CMK (cell line): ENCODE data around the gene TMEM198.

ENCODE experiments used
- DNase-seq: peaks from one replicate; pipeline ENCODE4 v3.0.0-alpha.2; 2010; ENCODE audit warnings: low read depth

TMEM198 gene

GRCh38 chr2:219562049-219563020, 18.5 kb downstream of the TMEM198 start:
- no peak for DNase-seq

DNA sequence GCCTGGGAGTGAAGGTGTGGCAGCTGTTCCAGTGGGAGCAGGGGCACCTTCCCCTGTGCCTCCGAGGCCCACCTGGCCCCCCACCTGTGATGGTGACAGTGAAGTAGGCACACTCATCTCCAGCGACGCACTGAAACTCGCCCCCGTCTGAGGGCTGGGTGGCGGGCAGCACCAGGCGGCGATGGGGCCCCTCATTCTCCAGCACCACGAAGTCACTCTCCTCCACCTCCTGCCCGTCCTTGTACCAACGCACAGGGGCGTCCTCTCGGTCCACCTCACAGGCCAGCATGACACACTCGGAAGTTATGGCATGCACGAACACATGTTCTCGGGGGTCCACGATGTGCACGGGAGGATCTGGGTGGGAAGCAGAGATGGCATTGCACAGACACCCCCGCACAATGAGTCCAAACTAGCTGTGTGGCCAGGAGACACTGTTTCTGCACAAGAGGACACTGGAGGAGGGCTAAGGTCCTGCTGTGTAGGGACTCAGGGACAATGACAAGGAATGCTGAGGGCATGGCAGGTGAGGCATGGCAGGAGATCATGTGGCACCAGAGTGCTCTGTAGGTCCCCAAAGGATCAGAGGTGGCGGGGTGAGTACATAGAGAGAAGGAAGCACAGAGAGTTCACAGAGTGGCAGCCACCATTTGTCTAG, 19.6 kb downstream of the TMEM198 start:
- no peak for DNase-seq

DNA sequence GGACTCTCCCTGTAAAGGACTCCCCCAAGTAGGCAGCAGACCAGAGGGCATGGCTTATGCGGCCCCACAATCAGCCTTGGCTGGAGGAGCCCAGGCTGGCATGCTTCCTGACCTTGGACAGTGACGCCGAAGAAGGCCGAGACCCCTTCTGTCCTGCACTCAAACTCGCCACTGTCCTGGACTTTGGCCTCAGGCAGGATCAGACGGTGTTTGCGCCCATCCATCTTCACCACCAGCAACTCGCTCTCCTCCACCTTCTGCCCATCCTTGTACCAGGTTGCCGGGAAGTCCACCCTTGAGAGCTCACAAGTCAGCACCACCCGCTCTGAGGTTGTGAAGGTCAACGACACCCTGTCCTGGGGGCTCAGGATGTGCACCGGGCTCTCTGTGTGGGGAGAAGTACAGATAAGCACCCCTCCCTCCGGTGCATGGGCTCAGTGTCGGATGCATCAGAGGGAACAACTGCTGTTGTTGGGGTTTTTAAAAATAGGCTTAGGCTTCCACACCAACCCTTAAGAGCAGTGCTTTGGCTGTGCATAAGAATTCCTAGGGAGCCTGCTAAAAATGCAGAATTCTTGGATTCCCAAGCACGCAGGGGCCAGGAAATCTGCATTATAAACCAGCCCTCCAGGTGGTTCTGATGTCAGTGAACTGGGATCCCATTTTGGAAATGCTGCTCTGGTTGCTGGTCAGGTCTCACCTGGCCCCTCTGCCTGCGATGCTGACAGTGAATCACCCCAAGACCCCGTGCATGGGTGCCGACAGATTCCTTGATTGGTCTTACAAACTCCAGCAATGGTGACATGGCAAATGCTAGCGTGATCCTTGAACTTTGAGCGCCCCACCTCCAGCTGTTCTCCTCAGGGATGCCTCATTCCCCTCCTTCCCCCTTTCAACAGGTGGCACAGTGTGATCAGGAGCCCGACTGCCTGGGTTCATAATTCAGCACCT, 21.6 kb downstream of the TMEM198 start:
- DNase-seq: no peak

- DNase-seq: no peak
These were observed 22.8 kb downstream of the TMEM198 start for GRCh38 chr2:219566640-219567039.

- no peak for DNase-seq
These were observed 23.3 kb downstream of the TMEM198 start for GRCh38 chr2:219567131-219567530.

DNA sequence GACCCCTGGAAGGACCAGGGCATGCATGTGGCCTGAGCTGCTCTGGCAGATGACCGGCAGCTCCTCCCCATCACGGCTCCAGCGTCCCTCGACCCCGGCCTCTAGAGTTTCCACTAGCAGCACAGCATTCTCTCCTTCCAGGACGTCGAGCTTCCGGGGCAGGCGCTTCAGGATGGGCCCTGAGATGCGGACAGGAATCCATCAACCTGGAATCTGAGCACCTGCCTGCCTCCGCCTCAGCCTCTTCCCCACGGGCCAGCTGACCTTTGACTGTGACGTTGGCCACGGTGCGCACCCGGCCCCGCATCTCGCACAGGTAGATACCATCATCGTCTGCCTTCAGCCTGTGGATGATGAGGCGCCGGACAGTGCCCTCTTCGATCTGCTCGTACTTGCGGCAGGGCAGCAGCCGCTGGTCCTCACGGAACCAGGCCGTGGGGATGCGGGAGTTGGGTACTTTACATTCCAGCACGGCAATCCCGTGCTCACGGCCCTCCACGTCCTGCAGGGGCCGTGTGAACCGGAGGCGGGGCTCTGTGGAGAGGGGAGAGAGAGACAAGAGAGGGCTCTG, 24.0 kb downstream of the TMEM198 start:
- DNase-seq: no peak

DNA sequence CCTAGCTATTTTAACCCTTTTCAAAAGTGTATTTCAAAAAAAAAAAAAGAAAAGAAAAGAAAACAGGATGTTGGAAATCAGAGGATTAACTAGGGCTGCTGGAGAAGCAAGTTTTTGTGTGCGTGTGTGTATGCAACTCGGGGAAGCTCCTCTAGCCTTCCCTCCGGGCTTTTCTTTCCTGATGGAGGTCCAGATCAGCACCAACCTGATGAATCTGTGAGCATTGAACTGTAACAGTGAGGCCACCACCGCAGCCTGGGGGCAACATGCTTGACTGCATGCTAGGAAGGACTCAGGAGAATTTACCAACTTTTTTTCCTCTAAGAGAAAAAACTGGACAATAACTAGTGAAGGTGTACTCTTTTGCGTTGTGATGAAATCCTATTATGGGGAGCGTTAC, 25.2 kb downstream of the TMEM198 start:
- no peak for DNase-seq

DNA sequence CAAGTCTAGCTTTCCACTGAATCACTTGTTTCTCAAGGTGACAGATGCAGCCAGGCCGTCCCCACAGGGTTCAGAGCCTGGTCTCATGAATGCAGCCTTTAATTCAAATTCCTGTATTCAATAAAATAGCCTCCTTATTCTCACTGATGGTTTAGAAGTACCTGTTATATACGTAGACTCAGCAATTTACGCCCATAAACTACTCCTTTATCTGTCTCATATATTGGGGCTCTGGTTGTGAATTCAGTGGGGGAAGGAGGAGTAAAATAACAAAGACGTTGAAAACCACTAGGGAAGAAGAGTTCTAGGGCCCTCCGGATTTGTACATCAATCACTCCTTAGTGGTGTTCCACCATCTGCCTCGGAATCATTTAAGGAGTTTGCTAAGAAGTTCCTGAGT, 25.8 kb downstream of the TMEM198 start:
- no peak for DNase-seq

DNA sequence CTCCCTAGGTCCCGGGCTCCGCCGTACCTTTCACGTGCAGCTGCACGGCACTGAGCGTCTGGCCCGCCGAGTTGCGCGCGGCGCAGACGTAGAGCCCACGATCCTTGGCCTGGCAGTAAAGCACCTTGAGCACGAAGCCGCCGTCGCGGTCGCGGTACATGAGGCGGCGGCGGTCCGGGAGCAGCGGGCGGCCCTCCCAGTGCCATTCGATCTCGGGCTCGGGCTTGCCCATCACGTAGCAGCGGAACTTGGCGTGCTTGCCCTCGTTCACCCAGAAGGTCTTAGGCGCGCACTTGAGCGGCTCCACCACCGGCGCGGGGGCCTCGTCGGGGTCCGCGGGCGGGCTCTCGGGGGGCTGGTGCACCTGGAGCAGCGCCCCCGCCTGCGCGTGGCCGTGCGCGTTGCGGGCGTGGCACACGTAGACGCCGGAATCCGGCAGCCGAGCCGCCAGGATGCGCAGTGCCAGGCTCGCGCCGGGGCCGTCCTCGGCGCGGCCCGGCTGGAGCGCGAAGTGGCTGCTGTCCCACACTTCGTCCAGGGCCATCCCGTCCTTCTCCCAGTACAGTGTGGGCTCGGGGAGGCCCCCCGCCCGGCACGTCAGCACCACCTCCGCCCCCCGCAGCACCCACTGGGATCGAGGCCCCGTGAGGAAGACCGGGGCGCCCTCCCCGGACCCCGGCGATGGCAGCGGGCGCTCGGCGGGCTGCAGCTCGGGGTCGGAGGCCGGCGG, 26.5 kb downstream of the TMEM198 start:
- DNase-seq: no peak

- no peak for DNase-seq
These were observed 27.1 kb downstream of the TMEM198 start for GRCh38 chr2:219570924-219571310.

GRCh38 chr2:219571311-219572236, 27.7 kb downstream of the TMEM198 start, which contains the start of gene OBSL1:
Gene OBSL1, minus strand, starts transcription at chr2:219571539. Its CDS starts 307 bp downstream, at chr2:219571232.
- peak; percentile 91 for DNase-seq

DNA sequence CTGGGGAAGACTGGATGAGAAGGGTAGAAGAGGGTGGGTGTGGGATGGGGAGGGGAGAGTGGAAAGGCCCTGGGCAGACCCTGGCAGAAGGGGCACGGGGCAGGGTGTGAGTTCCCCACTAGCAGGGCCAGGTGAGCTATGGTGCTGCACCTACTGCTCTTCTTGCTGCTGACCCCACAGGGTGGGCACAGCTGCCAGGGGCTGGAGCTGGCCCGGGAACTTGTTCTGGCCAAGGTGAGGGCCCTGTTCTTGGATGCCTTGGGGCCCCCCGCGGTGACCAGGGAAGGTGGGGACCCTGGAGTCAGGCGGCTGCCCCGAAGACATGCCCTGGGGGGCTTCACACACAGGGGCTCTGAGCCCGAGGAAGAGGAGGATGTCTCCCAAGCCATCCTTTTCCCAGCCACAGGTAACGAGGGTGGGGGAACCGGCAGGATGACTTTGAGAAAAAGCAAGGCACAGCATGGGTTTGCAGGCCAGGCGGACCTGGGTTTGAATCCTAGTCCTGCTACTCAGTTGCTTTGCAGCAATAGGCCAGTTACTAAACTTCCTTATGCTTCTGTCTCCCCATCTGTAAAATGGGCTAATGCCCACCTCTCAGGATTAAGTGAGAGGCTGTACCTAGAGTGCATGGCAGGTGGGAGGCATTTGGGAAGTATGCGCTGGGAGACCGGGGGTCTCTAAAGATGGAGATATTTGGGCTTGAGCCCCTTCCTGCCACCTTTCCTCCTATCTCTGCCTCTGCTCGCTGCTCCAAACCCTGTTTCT, 28.6 kb downstream of the TMEM198 start, which contains the start of gene INHA:
TSS of gene INHA (plus strand) at position 74 of the 765 bp plus-strand sequence. CDS start at position 139, 65 bp downstream.
- DNase-seq: no peak

DNA sequence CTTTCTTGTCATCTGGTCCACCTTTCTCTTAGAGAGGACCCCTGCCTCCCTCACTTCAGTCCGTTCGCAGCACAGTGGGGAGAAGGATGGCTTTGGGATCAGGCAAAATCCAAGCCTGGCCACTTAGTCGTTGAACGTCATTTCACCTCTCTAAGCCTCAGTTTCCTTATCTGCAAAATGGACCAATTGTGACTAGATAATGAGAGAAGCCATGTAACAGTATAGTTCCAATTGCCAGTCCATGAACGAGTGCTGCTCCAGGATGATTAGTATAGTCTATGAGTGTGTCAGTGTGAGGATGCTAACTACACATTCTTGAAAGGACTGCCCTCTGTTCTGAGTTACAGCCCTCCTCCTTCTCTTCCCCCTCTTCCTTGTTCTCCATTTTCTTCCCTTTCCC, 29.3 kb downstream of the TMEM198 start:
- DNase-seq: no peak

GRCh38 chr2:219574484-219575311, 30.9 kb downstream of the TMEM198 start:
- no peak for DNase-seq

DNA sequence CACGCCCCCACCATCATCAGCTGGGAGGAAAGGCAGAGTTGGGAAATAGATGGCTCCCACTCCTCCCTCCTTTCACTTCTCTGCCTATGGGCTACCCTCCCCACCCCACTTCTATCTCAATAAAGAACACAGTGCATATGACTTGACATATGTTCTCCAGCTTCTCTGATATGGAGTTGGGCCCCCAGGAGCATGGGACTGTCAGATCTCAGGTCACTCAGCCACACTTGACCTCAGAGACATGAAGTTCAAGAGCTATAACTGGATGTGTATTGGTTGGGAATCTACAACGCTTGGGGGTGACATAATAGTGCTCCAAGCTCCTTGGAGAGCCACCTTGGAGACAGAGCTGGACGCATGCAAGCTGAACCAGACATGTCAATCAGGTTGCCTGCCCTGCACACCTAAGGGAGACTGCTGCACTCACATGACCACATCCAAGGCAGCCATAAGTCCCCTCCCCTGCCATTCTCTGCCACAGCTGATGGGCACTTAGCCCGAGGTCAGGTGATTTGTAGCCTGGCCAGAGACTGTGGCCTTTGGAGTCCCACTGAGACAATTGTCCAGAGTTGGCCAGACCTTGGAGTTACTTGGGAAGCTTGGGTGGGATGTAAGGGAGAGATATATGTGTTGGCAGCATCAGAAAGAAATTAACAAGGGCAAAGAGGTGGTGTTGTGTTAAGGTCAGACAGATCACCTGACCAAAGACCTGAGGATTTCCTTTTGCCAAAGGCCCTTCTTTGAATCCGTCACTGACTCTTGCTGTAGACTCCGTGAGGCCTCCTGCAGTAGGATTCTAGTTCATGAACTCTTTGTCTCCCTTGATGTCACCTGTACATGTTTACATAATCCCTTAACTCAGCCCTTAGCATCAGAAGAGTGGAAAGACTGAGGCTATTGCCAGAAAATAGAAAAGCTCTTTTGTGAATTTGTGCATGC, 32.0 kb downstream of the TMEM198 start:
- DNase-seq: no peak

DNA sequence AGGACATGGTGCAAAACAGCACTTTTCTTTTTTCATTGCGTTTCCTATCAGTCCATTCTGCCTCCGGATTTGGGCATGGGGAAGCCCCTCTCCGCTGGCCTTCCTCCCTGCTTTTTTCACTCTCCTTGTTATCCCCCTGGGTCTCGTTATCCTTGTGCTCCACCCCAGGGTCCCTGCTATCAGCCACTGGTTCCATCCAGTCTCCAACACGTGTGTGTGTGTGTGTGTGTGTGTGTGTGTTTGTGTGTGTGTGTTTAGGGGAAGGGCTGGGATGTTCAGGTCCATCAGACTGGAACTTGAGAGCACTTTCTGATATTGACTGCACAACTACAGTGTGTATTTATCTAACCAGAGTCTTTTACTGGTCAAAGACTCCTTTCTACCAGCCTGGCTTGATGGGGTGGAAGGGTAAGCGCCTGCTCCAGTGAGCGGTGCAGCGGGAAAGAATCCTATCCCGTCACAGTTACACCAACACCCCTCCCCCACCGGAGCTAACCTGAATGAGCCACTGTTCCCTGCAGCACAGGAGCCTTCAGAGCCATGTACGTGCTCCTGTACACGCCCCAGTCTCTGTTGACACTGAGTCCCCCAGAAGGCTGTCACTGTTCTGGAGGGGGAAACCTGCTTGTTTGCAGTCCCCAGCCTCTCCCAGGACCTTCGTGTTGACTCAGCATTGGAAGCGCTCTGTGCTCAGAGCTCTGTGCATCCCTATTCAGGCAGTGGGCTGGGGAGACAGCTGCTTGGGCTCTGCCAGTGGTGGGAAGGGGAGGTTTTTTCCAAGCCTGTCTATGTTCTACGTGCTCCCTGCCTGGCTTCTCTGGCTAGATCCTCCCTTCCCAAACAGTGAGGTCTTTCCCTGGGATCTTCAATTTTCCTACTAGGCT, 32.9 kb downstream of the TMEM198 start:
- no peak for DNase-seq
